Type B pancreatic cell (in vitro differentiated cells): Measurements from ENCODE around the gene REP15. TPM values are rescaled to one million over a fixed set of nuclear protein-coding genes. Genes with fewer than 3 reads are reported as not detected.

Experiments
- DNase-seq: peaks from one replicate; pipeline ENCODE4 v3.0.0; 2021; ENCODE audit warnings: mixed read lengths; ENCODE audit not compliant: unreplicated experiment; ENCODE audit errors: extremely low spot score
- H3K27ac Mint-ChIP-seq: 2 replicates; pipeline ENCODE4 v1.8.0; 2021; ENCODE audit warnings: mild to moderate bottlenecking, mixed read lengths
- H3K27me3 Mint-ChIP-seq: 2 replicates; pipeline ENCODE4 v1.8.0; 2021; ENCODE audit warnings: mixed read lengths
- H3K36me3 Mint-ChIP-seq: 2 replicates; pipeline ENCODE4 v1.8.0; 2021; ENCODE audit warnings: mixed read lengths
- H3K4me1 Mint-ChIP-seq: one replicate; pipeline ENCODE4 v1.8.0; 2021; ENCODE audit warnings: mixed read lengths; ENCODE audit not compliant: unreplicated experiment
- H3K4me3 Mint-ChIP-seq: 2 replicates; pipeline ENCODE4 v1.8.0; 2021; ENCODE audit warnings: mild to moderate bottlenecking, mixed read lengths
- H3K9me3 Mint-ChIP-seq: 2 replicates; pipeline ENCODE4 v1.8.0; 2021; ENCODE audit warnings: mixed read lengths
- CTCF ChIP-seq: fragments of 200-600 bp; sonication (generic); conservative IDR thresholded peaks from 2 replicates; pipeline ENCODE4 v1.5.0; 2021; ENCODE audit warnings: antibody characterized with exemption, mild to moderate bottlenecking
- total RNA-seq: library from RNA; stranded (reverse); gene quantifications from 2 replicates; pipeline ENCODE4 v1.2.1, GENCODE V29; 2021; ENCODE audit warnings: low replicate concordance

REP15 gene
- total RNA-seq, 1 donor from 2014 or later, result 2.5 TPM

DNA sequence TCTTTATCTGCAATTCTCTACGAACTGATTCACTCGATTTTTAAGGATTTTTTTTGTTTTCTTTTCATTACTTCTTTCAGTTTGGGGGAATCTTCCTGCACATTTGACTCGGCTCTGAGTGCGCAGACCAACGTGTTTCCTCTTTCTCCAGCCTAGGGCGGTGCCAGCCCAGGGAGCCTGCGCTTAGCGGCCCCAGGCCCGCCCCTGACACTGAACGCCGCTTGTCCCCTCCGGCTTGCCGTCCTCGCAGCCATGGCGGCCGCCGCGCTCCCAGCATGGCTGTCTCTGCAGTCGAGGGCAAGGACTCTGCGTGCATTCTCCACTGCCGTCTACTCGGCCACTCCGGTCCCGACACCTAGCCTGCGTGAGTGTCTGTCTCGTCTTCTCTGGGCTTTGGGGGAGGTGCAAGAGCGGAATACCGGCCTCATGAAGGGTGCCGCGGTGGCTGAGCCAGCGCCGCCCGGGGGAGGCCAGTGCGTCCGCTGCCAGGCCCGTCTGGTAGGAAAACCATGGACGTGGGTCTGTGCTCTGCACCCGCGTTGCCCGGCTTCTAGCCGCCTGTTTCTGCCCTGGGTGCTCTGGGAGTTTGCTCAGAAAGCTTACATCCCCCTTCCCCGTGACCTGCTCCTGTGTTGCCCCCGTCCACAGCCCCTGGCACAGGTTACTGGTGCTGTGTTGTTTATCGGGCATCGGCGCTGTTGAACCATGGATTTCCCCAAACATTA is 14.5 kb downstream of the REP15 start, which contains the start of gene MRPS35:
Gene MRPS35 (plus strand): TSS at position 241 of the 725 bp plus-strand sequence. CDS start 12 bp downstream, at position 253.
- H3K4me3 Mint-ChIP-seq, result peak within 1 kb of the TSS; percentile 96
- TF ChIP-seq CTCF, result no peak
- DNase-seq, result peak; percentile 91
- H3K36me3 Mint-ChIP-seq, result peaks cover 29% of the 10 kb centered on the region
- peaks cover 12% of the 10 kb centered on the region for H3K4me1 Mint-ChIP-seq
- H3K27ac Mint-ChIP-seq, result peak within 1 kb of the TSS; percentile 93
- no peaks in the 10 kb centered on the region for H3K9me3 Mint-ChIP-seq
- peaks cover 7% of the 10 kb centered on the region for H3K27me3 Mint-ChIP-seq

DNA sequence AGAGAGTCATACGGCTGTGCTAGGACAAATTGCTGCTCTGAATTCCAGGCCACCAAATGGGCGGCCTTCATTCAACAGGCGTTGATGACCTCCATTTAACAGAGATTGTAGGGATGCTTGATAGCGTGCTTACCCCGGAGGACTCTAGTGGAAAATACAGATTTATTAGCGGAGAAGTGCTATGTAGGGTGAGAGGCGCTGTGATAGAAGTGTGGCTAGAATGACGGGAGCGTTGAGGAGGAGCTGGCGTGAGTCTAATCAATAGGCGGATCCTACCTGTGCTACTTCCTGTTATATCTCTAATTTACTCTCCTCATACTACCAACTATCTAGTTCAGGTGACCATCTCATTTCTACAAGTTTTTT is 15.1 kb downstream of the REP15 start:
- H3K27me3 Mint-ChIP-seq, result peaks cover 7% of the 10 kb centered on the region
- H3K4me1 Mint-ChIP-seq, result peaks cover 12% of the 10 kb centered on the region

DNA sequence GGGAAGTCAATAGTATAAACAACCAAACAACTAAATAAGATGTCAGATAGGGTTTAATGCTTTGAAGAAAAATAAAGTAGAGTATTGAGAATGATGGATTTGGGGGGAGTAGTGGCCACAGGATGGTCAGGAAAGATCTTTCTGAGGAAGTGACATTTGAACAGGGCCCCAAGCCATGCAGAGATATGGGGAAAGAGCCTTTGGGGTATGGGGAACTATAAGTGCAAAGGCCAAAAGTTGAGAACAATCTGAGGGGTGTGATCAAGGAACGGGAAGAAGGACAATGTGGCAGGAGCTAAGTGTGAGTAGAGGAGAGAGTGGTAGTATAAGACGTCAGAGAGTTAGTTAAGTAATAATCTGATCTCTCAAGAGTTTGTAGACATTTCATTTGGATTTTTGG is 15.7 kb downstream of the REP15 start:
- peak overlapping the region; percentile 96 for H3K4me3 Mint-ChIP-seq
- H3K9me3 Mint-ChIP-seq, result no peaks in the 10 kb centered on the region
- peaks cover 12% of the 10 kb centered on the region for H3K4me1 Mint-ChIP-seq
- TF ChIP-seq CTCF, result no peak
- H3K27me3 Mint-ChIP-seq, result peaks cover 7% of the 10 kb centered on the region
- peak overlapping the region; percentile 93 for H3K27ac Mint-ChIP-seq
- H3K36me3 Mint-ChIP-seq, result peaks cover 35% of the 10 kb centered on the region
- DNase-seq, result no peak

More for the DNA sequence above, 15.1 kb downstream of the REP15 start:
- no peaks in the 10 kb centered on the region for H3K9me3 Mint-ChIP-seq
- H3K4me3 Mint-ChIP-seq, result peak overlapping the region; percentile 96
- H3K27ac Mint-ChIP-seq, result peak overlapping the region; percentile 93
- TF ChIP-seq CTCF, result no peak
- DNase-seq, result no peak
- peaks cover 33% of the 10 kb centered on the region for H3K36me3 Mint-ChIP-seq

- Mint-ChIP-seq H3K27ac (no peak overlapping the region), H3K9me3 (no peaks in the 10 kb centered on the region), H3K36me3 (peaks cover 40% of the 10 kb centered on the region), H3K4me1 (no peaks in the 10 kb centered on the region), H3K4me3 (no peak overlapping the region), H3K27me3 (no peaks in the 10 kb centered on the region)
- no peak for DNase-seq
- no peak for TF ChIP-seq CTCF
Measured at GRCh38 chr12:27723212-27723611, 27.0 kb downstream of the REP15 start.

DNA sequence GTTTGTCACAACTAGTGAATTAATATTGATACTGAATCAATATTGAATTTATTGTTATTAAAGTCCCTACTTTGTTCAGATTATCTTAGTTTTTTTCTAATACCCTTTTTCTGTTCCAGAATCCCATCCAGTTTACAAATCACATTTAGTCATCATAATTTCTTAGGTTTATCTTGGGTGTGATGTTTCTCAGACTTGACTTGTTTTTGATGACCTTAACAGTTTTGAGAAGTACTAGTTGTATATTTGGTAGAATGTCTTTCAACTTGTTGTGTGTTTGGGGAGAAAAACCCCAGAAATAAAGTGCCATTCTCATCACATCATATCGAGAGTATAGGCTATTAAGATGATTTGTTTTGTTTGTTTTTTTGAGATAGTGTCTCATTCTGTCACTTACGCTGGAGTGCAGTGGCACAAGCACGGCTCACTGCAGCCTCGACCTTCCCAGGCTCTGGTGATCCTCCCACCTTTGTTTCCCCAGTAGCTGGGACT is 33.9 kb downstream of the REP15 start:
- no peak for DNase-seq
- H3K4me3 Mint-ChIP-seq, result no peak overlapping the region
- no peak for TF ChIP-seq CTCF
- H3K4me1 Mint-ChIP-seq, result no peaks in the 10 kb centered on the region
- H3K27ac Mint-ChIP-seq, result no peak overlapping the region
- H3K36me3 Mint-ChIP-seq, result peaks cover 56% of the 10 kb centered on the region
- no peaks in the 10 kb centered on the region for H3K27me3 Mint-ChIP-seq
- H3K9me3 Mint-ChIP-seq, result no peaks in the 10 kb centered on the region
